OCI-LY3 (cell line): ENCODE measurements around the gene ZBTB11.

Experiments
- CTCF ChIP-seq: fragments of 200-600, 300-600 bp; sonication (generic); IDR thresholded peaks from 2 replicates; pipeline ENCODE4 v1.5.1; 2014; ENCODE audit warnings: antibody characterized with exemption, low read length, low read depth
- EZH2phosphoT487 ChIP-seq: fragments of 200-600 bp; shearing (Covaris generic); IDR thresholded peaks from 2 replicates; pipeline ENCODE4 v1.6.1; 2018; ENCODE audit warnings: antibody characterized with exemption, mixed run types, low read depth

GRCh38 chr3:101689286-101689685, 12.4 kb upstream of the ZBTB11 start:
- no peak for TF ChIP-seq CTCF
- no peak for TF ChIP-seq EZH2phosphoT487
